ENCODE results near the gene EEFSEC.

EEFSEC gene

DNA sequence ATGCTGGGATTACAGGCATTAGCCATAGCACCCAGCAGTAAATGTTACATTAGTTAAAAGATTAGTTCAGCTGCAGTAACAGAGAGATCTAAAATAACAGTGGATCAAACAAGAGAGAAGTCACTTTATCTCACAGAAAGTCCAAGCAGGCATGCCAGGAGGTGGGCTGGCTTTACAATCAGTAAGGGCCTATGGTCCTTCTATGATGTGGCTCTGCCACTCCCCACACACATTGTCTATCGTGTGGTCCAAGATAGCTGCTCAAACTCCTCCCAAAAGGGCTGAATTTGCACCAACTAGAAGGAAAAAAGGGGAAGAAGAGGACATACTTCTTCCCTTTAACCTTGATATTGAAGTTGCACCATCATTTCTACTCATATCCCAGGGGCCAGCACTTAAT, 25.0 kb upstream of the EEFSEC start:
- no peaks in the 10 kb centered on the region for H3K9me3 ChIP-seq (replicated peaks; ENCODE audit: insufficient read depth, low read length)
- H3K27ac ChIP-seq (ENCODE audit: low read length), result no peak overlapping the region
- H3K4me1 ChIP-seq (ENCODE audit: low read length), result no peaks in the 10 kb centered on the region
- no peaks in the 10 kb centered on the region for H3K9me2 ChIP-seq (replicated peaks; ENCODE audit: insufficient read depth, low read length)
- no peaks in the 10 kb centered on the region for H4K20me1 ChIP-seq (ENCODE audit: insufficient read depth, low read length)
- H2AFZ ChIP-seq (ENCODE audit: low read length), result no peak overlapping the region
- TF ChIP-seq EZH2 (optimal IDR thresholded peaks at IDR 0.05; ENCODE audit: low read depth, low read length) (no peak), EZH2phosphoT487 (IDR thresholded peaks at IDR 0.05; ENCODE audit: low read length) (no peak)
- TF ChIP-seq, protein P1, sequence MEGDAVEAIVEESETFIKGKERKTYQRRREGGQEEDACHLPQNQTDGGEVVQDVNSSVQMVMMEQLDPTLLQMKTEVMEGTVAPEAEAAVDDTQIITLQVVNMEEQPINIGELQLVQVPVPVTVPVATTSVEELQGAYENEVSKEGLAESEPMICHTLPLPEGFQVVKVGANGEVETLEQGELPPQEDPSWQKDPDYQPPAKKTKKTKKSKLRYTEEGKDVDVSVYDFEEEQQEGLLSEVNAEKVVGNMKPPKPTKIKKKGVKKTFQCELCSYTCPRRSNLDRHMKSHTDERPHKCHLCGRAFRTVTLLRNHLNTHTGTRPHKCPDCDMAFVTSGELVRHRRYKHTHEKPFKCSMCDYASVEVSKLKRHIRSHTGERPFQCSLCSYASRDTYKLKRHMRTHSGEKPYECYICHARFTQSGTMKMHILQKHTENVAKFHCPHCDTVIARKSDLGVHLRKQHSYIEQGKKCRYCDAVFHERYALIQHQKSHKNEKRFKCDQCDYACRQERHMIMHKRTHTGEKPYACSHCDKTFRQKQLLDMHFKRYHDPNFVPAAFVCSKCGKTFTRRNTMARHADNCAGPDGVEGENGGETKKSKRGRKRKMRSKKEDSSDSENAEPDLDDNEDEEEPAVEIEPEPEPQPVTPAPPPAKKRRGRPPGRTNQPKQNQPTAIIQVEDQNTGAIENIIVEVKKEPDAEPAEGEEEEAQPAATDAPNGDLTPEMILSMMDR (IDR thresholded peaks at IDR 0.05; ENCODE audit: low read length), result no peak
- no peak overlapping the region for H3K4me3 ChIP-seq (ENCODE audit: low read length)
- no peaks in the 10 kb centered on the region for H3K36me3 ChIP-seq (replicated peaks; ENCODE audit: insufficient read depth, low read length)
- DNase-seq, result no peak
- no peaks in the 10 kb centered on the region for H3K27me3 ChIP-seq (replicated peaks; ENCODE audit: insufficient read depth, low read length)
- H3K4me2 ChIP-seq (ENCODE audit: low read depth, low read length), result no peak overlapping the region
- H3F3A ChIP-seq (ENCODE audit: insufficient read depth, low read length), result peaks cover 3% of the 10 kb centered on the region; the same call in 1 of the 2 replicates
- peaks cover 3% of the 10 kb centered on the region for H3K79me2 ChIP-seq (ENCODE audit: low read length)
- H3K9ac ChIP-seq (ENCODE audit: low read length), result no peak overlapping the region

GRCh38 chr3:128131897-128132646, 21.2 kb upstream of the EEFSEC start:
- Histone ChIP-seq H3K4me2 (ENCODE audit: low read depth, low read length) (no peak overlapping the region), H4K20me1 (ENCODE audit: insufficient read depth, low read length) (no peaks in the 10 kb centered on the region), H3K79me2 (ENCODE audit: low read length) (no peaks in the 10 kb centered on the region), H3K4me3 (ENCODE audit: low read length) (no peak overlapping the region), H3K9me3 (replicated peaks; ENCODE audit: insufficient read depth, low read length) (no peaks in the 10 kb centered on the region), H3K27ac (ENCODE audit: low read length) (no peak overlapping the region), H2AFZ (ENCODE audit: low read length) (no peak overlapping the region), H3K27me3 (replicated peaks; ENCODE audit: insufficient read depth, low read length) (no peaks in the 10 kb centered on the region), H3K9me2 (replicated peaks; ENCODE audit: insufficient read depth, low read length) (no peaks in the 10 kb centered on the region), H3K4me1 (ENCODE audit: low read length) (no peaks in the 10 kb centered on the region), H3F3A (ENCODE audit: insufficient read depth, low read length) (no peaks in the 10 kb centered on the region), H3K9ac (ENCODE audit: low read length) (no peak overlapping the region), H3K36me3 (replicated peaks; ENCODE audit: insufficient read depth, low read length) (no peaks in the 10 kb centered on the region)
- TF ChIP-seq EZH2phosphoT487 (IDR thresholded peaks at IDR 0.05; ENCODE audit: low read length), result no peak
- TF ChIP-seq, protein P1 (IDR thresholded peaks at IDR 0.05; ENCODE audit: low read length), result no peak
- no peak for DNase-seq

GRCh38 chr3:128133273-128133883, 19.9 kb upstream of the EEFSEC start:
- no peaks in the 10 kb centered on the region for H3K36me3 ChIP-seq (replicated peaks; ENCODE audit: insufficient read depth, low read length)
- no peaks in the 10 kb centered on the region for H3K4me1 ChIP-seq (ENCODE audit: low read length)
- no peak overlapping the region for H3K27ac ChIP-seq (ENCODE audit: low read length)
- no peaks in the 10 kb centered on the region for H3K9me3 ChIP-seq (replicated peaks; ENCODE audit: insufficient read depth, low read length)
- peak; percentile 25 for DNase-seq
- H3K9me2 ChIP-seq (replicated peaks; ENCODE audit: insufficient read depth, low read length), result no peaks in the 10 kb centered on the region
- no peak overlapping the region for H3K9ac ChIP-seq (ENCODE audit: low read length)
- TF ChIP-seq EZH2phosphoT487 (IDR thresholded peaks at IDR 0.05; ENCODE audit: low read length), result no peak
- TF ChIP-seq, protein P1 (IDR thresholded peaks at IDR 0.05; ENCODE audit: low read length), result peak; percentile 73
- no peak for TF ChIP-seq EZH2 (optimal IDR thresholded peaks at IDR 0.05; ENCODE audit: low read depth, low read length)
- H2AFZ ChIP-seq (ENCODE audit: low read length), result no peak overlapping the region
- no peak overlapping the region for H3K4me2 ChIP-seq (ENCODE audit: low read depth, low read length)
- H3F3A ChIP-seq (ENCODE audit: insufficient read depth, low read length), result no peaks in the 10 kb centered on the region
- H3K27me3 ChIP-seq (replicated peaks; ENCODE audit: insufficient read depth, low read length), result no peaks in the 10 kb centered on the region
- H3K79me2 ChIP-seq (ENCODE audit: low read length), result no peaks in the 10 kb centered on the region
- no peaks in the 10 kb centered on the region for H4K20me1 ChIP-seq (ENCODE audit: insufficient read depth, low read length)
- no peak overlapping the region for H3K4me3 ChIP-seq (ENCODE audit: low read length)

All from MM.1S (cell line).